SHP77 treated with DMSO at 0.1 percent for 48 hours (cell line): ENCODE results near the gene PLXDC2.

Experiments
- DNase-seq: peaks from one replicate; lab custom pipeline; 2025; lab: John Stamatoyannopoulos, UW

PLXDC2 gene

GRCh38 chr10:20276127-20276979 is 460.1 kb downstream of the PLXDC2 start:
- peak; percentile 20 for DNase-seq

DNA sequence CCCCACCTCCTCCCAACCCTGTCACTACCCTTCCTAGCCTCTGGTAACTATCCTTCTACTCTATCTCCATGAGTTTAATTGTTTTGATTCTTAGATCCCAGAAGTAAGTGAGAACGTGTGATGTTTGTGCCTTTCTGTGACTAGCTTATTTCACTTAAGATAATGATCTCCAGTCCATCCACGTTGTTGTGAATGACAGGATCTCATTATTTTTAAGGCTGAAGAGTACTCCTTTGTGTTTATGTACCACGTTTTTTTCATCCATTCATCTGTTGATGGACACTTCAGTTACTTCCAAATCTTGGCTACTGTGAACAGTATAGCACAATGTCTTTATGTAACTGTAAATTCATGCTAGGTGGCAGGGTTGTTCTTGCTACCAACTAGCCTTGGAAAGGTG is 461.6 kb downstream of the PLXDC2 start:
- no peak for DNase-seq

- DNase-seq = no peak
Observed at GRCh38 chr10:20281579-20281978, 465.3 kb downstream of the PLXDC2 start.

GRCh38 chr10:20287586-20287985 is 471.4 kb downstream of the PLXDC2 start:
- no peak for DNase-seq

- DNase-seq = no peak
Observed at GRCh38 chr10:20288060-20288459, 471.8 kb downstream of the PLXDC2 start.

GRCh38 chr10:20289070-20289828 is 473.0 kb downstream of the PLXDC2 start:
- no peak for DNase-seq

DNA sequence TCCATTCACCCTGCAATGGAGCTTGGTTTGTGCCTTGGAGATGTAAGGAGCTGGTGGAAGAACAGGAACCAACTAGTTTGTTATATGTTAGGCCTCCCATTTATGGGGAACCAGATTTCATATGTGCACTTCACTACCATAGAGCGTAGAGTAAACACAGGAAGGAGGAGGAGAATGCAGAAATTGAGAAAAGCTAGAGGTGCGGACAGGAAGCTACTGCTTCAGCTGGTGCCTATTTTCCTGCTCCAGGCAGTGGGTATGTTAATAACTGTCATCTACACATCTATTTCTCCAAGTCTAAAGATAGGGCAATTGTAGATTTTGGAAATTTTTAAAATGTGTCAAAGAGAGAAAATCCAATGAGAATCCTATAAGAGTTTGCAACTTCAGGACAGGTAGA is 482.2 kb downstream of the PLXDC2 start:
- no peak for DNase-seq

- no peak for DNase-seq
Observed at GRCh38 chr10:20299034-20299736, 483.0 kb downstream of the PLXDC2 start.

GRCh38 chr10:20300735-20301134 is 484.5 kb downstream of the PLXDC2 start:
- DNase-seq = no peak

- DNase-seq = no peak
Observed at GRCh38 chr10:20302033-20302432, 485.8 kb downstream of the PLXDC2 start.

DNA sequence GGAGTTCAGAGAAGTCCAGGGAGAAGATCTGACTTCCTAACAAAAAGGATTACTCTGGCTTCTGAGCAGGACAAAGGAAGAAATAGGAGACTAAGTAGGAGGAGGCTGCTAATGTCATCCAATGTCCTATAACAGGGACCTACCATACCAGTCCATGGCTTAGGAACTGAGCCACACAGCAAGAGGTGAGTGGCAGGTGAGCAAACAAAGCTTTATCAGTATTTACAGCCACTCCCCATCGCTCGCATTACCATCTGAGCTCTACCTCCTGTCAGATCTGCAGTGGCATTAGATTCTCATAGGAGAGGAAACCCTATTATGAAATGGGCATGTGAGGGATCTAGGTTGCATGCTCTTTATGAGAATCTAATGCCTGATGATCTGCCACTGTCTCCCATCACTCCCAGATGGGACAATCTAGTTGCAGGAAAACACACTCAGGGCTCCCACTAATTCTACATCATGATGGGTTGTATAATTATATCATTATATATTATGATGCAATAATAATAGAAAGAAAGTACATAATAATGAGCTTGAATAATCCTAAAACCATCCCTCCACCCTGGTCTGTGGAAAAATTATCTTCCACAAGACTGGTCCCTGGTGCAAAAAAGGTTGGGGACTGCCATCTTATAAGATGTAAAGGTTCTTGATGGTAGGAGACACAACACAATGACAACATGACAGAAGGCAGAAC is 487.4 kb downstream of the PLXDC2 start:
- DNase-seq = peak; percentile 7

DNA sequence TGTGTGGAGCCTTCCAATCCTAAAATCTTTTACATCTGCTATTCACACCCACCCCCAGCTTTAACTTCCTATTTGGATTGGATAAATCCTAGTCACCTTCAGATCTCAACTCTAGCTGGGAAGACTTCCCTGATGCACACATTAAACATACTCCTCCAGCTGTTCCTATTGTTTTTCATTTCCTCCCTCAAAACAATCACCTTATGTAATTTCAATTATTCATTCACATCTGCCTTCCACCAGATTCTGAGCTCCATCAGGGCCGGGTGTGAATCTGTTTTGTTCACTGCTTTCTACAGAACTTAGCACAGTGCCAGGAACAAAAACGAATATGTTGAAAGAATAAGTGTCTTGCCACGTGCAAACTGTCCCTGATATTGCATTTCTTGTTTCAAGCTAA is 497.4 kb downstream of the PLXDC2 start:
- no peak for DNase-seq

DNA sequence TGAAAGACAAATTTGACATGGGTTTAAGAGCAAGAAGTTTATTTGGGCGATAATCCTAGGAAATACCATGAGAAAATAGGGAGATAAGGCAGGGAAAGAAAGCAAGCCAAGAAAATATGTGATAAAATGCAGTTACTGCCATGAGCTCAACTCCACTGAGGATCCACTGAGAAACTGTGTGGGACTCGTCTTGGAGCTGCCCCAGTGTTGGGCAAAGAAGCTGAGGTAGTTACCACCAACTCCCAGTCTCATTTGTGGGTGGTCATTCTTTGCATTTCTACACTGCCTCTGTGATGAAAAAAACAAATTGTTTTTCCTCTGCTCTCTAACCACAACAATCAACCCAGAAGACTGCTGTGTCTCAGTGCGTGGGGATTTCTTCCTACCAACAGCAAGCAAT is 498.2 kb downstream of the PLXDC2 start:
- DNase-seq = no peak

DNA sequence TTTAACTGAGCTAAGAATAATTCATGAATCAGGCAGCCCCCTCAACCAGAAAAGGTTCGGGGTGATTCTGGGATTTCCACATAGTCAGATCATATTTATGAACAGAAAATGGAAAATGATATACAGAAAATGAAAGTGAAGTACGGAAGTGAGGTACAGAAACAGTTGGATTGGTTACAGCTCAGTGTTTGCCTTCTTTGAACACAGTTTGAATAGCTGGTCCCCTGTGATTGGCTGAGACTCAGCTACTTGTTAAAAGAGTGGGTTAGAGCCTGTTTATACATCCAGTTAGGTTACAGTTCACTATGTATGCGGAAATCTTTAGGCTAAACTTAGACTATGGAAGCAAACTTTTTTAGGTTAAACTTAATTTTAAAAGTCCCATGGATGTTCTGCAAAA is 511.7 kb downstream of the PLXDC2 start:
- no peak for DNase-seq

- no peak for DNase-seq
Observed at GRCh38 chr10:20330246-20330645, 514.0 kb downstream of the PLXDC2 start.

- DNase-seq = no peak
Observed at GRCh38 chr10:20334559-20334958, 518.3 kb downstream of the PLXDC2 start.
